GM18511 (cell line): ENCODE results near the gene PTPN4.

Experiments
- ATAC-seq: cut with Tn5 transposase; IDR thresholded peaks from one replicate; pipeline ENCODE4 v1.9.1; 2021; ENCODE audit warnings: mild to moderate bottlenecking, moderate library complexity; ENCODE audit not compliant: unreplicated experiment

Gene PTPN4

GRCh38 chr2:119849838-119850565 is 90.3 kb downstream of the PTPN4 start:
- no peak for ATAC-seq

GRCh38 chr2:119852214-119852613 is 92.5 kb downstream of the PTPN4 start:
- no peak for ATAC-seq

GRCh38 chr2:119853777-119854399 is 94.2 kb downstream of the PTPN4 start:
- no peak for ATAC-seq

GRCh38 chr2:119856469-119856901 is 96.8 kb downstream of the PTPN4 start:
- no peak for ATAC-seq

GRCh38 chr2:119857742-119858141 is 98.0 kb downstream of the PTPN4 start:
- ATAC-seq, result no peak

GRCh38 chr2:119859528-119859927 is 99.8 kb downstream of the PTPN4 start:
- no peak for ATAC-seq

- ATAC-seq, result no peak
These were observed 101.2 kb downstream of the PTPN4 start for GRCh38 chr2:119860924-119861323.

- ATAC-seq, result peak; percentile 85
These were observed 102.6 kb downstream of the PTPN4 start for GRCh38 chr2:119862127-119862889.

- peak; percentile 54 for ATAC-seq
These were observed 104.6 kb downstream of the PTPN4 start for GRCh38 chr2:119864318-119864717.

- ATAC-seq, result no peak
These were observed 112.0 kb downstream of the PTPN4 start for GRCh38 chr2:119871725-119872124.

- ATAC-seq, result no peak
These were observed 113.9 kb downstream of the PTPN4 start for GRCh38 chr2:119873350-119874315.

GRCh38 chr2:119879502-119879901 is 119.8 kb downstream of the PTPN4 start:
- ATAC-seq, result peak; percentile 68

- ATAC-seq, result no peak
These were observed 129.0 kb downstream of the PTPN4 start for GRCh38 chr2:119888680-119889079.

- ATAC-seq, result no peak
These were observed 138.1 kb downstream of the PTPN4 start for GRCh38 chr2:119897736-119898395.

GRCh38 chr2:119901013-119901412 is 141.3 kb downstream of the PTPN4 start:
- ATAC-seq, result no peak

GRCh38 chr2:119910566-119910965 is 150.8 kb downstream of the PTPN4 start:
- no peak for ATAC-seq

- ATAC-seq, result no peak
These were observed 154.5 kb downstream of the PTPN4 start for GRCh38 chr2:119914266-119914665.

GRCh38 chr2:119921825-119922224 is 162.1 kb downstream of the PTPN4 start:
- no peak for ATAC-seq

- no peak for ATAC-seq
These were observed 163.0 kb downstream of the PTPN4 start for GRCh38 chr2:119922699-119923098.

GRCh38 chr2:119929537-119929936 is 169.8 kb downstream of the PTPN4 start:
- ATAC-seq, result no peak
